ENCODE results near the gene CFP.

DNA sequence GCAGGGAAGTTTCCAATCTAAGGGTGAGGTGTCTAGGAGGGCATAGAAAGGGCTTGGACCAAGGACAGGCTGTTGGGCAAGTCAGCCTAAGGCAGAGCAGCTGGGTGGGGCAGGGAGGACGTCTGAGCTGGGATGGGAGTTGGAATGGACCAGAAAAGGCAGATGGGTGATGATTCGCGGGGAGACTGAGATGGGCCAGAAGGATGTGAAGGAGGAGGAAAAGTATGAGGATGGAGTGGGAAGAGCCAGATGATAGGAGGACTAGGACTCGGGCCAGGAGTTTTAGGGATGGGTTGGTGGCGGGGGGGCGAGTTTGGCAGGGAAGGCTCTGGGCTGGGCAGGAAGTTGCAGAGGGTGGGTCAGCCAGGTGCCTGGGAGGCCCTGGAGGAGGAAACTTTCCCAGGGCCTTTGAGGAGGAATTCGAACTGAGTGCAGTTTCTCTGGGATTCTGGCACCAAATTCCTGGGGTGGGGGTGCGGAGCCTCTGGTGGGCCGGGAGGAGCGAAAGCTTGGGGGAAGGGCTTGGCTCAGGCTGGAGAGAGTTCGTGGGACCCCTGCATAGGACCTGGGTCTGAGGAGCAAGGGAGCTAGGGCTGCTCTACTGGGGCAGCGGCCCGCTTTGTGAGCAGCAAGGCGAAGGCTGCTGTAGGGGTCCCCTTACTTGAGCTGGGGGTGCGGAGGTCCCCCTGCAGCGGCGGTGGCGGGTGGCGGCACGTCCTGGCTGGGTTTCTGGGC is 56.2 kb downstream of the CFP start:
- TF ChIP-seq YY1 (IDR thresholded peaks at IDR 0.05; ENCODE audit: low read depth) = no peak
- TF ChIP-seq, protein P1, sequence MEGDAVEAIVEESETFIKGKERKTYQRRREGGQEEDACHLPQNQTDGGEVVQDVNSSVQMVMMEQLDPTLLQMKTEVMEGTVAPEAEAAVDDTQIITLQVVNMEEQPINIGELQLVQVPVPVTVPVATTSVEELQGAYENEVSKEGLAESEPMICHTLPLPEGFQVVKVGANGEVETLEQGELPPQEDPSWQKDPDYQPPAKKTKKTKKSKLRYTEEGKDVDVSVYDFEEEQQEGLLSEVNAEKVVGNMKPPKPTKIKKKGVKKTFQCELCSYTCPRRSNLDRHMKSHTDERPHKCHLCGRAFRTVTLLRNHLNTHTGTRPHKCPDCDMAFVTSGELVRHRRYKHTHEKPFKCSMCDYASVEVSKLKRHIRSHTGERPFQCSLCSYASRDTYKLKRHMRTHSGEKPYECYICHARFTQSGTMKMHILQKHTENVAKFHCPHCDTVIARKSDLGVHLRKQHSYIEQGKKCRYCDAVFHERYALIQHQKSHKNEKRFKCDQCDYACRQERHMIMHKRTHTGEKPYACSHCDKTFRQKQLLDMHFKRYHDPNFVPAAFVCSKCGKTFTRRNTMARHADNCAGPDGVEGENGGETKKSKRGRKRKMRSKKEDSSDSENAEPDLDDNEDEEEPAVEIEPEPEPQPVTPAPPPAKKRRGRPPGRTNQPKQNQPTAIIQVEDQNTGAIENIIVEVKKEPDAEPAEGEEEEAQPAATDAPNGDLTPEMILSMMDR (IDR thresholded peaks at IDR 0.05) = no peak
- TF ChIP-seq EP300 (IDR thresholded peaks at IDR 0.05; ENCODE audit: borderline replicate concordance in 1 of 2, low read depth in 1 of 2, low read length in 1 of 2) = no peak
